DOHH2 (cell line): Measurements from ENCODE around the gene PSPH.
A peak's percentile ranks its signal among the peaks of the same experiment; 100 is the strongest.

ENCODE experiments used
- H3F3A ChIP-seq: fragments of 200-600 bp; sonication (generic), shearing (Covaris generic); 2 replicates; pipeline ENCODE4 v1.6.0; 2016; ENCODE audit warnings: antibody characterized with exemption, mild to moderate bottlenecking; ENCODE audit not compliant: control insufficient read depth, insufficient read depth
- H3K27ac ChIP-seq: fragments of 200-600 bp; sonication (generic); 2 replicates; pipeline ENCODE4 v1.5.1; 2014; ENCODE audit warnings: low read depth, mild to moderate bottlenecking, low read length, moderate library complexity
- H3K27me3 ChIP-seq: fragments of 200-600 bp; sonication (generic); 2 replicates; pipeline ENCODE4 v1.6.1; 2014; ENCODE audit warnings: mild to moderate bottlenecking, low read length, mixed read lengths; ENCODE audit not compliant: control insufficient read depth
- H3K36me3 ChIP-seq: fragments of 200-600 bp; sonication (generic); 2 replicates; pipeline ENCODE4 v1.6.1; 2014; ENCODE audit warnings: mild to moderate bottlenecking, low read length, moderate library complexity, mixed read lengths; ENCODE audit not compliant: control insufficient read depth
- H3K4me1 ChIP-seq: fragments of 200-600 bp; sonication (generic); 2 replicates; pipeline ENCODE4 v1.6.1; 2014; ENCODE audit warnings: mild to moderate bottlenecking, low read length, mixed read lengths; ENCODE audit not compliant: control insufficient read depth
- H3K4me2 ChIP-seq: fragments of 200-600 bp; sonication (generic); 2 replicates; pipeline ENCODE4 v1.6.0; 2014; ENCODE audit warnings: mild to moderate bottlenecking, low read length, moderate library complexity
- H3K4me3 ChIP-seq: fragments of 200-600 bp; sonication (generic); 2 replicates; pipeline ENCODE4 v1.5.1; 2014; ENCODE audit warnings: mild to moderate bottlenecking, low read length, mixed read lengths
- H3K79me2 ChIP-seq: fragments of 200-600 bp; sonication (generic); 2 replicates; pipeline ENCODE4 v1.6.1; 2014; ENCODE audit warnings: mild to moderate bottlenecking, low read length, mixed read lengths; ENCODE audit not compliant: control insufficient read depth
- H3K9me2 ChIP-seq: fragments of 200-600 bp; sonication (generic); replicated peaks from 2 replicates; pipeline ENCODE4 v1.6.1; 2014; ENCODE audit warnings: mild to moderate bottlenecking, low read length, mixed read lengths; ENCODE audit not compliant: control insufficient read depth
- H3K9me3 ChIP-seq: fragments of 200-600 bp; sonication (generic); 2 replicates; pipeline ENCODE4 v1.6.1; 2014; ENCODE audit warnings: antibody characterized with exemption, low read length, mixed read lengths; ENCODE audit not compliant: control insufficient read depth, insufficient read depth
- H4K20me1 ChIP-seq: fragments of 200-600 bp; sonication (generic); 2 replicates; pipeline ENCODE4 v1.6.0; 2014; ENCODE audit warnings: low read depth, mild to moderate bottlenecking, antibody characterized with exemption, low read length, moderate library complexity; ENCODE audit not compliant: control insufficient read depth, insufficient read depth
- EZH2phosphoT487 ChIP-seq: fragments of 200-600 bp; sonication (generic); IDR thresholded peaks from 2 replicates; pipeline ENCODE4 v1.6.1; 2017; ENCODE audit warnings: borderline replicate concordance, mild to moderate bottlenecking, antibody characterized with exemption, low read length, moderate library complexity, mixed read lengths
- TF ChIP-seq, protein P1 (sequence below): fragments of 200-600 bp; sonication (generic); IDR thresholded peaks from one replicate; pipeline ENCODE4 v1.5.1; 2014; ENCODE audit warnings: antibody characterized with exemption, mild to moderate bottlenecking, low read depth, low read length; ENCODE audit not compliant: poor library complexity, severe bottlenecking

The PSPH gene

DNA sequence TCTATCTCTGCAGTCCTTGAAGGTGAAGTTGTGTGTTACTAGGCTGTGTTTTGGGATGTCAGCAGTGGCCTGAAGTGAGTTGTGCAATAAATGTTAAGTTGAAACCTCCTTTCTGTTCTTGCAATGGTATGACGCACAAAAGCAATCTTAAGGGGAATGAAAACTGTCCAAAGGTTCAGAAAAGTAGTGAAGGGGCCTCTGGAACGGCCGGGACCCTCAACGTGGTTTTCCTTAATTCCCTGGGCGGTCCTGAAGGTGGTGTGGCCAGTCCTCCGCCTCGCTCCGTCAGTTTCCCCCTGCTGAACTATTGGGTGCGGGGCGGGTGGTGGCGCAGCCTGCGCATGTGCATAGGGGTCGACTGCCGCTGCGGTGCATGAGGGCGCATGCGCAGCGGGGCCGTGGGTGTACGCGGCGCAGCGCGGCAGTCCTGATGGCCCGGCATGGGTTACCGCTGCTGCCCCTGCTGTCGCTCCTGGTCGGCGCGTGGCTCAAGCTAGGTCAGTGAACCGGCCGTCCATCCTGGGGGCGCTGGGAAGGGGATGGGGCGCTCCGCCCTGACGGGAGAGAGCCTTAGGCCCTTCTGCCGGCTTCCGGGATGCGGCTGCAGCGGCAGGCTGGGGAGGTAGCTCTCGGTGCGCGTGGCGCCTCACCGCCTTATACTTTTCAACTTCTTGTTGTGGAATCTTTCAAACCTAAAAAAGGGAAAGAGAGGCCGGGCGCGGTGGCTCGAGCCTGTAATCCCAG is 12.8 kb upstream of the PSPH start, which contains the start of gene SUMF2:
SUMF2 (plus strand) TSS at position 405 of the 744 bp plus-strand sequence; CDS start at position 431, 26 bp downstream.
- Histone ChIP-seq H3K4me1 (peaks cover 47% of the 10 kb centered on the region), H3K4me2 (peak within 1 kb of the TSS; percentile 65), H3K9me2 (no peaks in the 10 kb centered on the region), H3F3A (peaks cover 52% of the 10 kb centered on the region), H3K36me3 (peaks cover 70% of the 10 kb centered on the region), H3K27ac (peak within 1 kb of the TSS; percentile 76), H3K79me2 (peaks cover 49% of the 10 kb centered on the region), H4K20me1 (no peaks in the 10 kb centered on the region), H3K9me3 (no peaks in the 10 kb centered on the region), H3K4me3 (peak within 1 kb of the TSS; percentile 90), H3K27me3 (no peaks in the 10 kb centered on the region)
- no peak for TF ChIP-seq EZH2phosphoT487
- TF ChIP-seq, protein P1, sequence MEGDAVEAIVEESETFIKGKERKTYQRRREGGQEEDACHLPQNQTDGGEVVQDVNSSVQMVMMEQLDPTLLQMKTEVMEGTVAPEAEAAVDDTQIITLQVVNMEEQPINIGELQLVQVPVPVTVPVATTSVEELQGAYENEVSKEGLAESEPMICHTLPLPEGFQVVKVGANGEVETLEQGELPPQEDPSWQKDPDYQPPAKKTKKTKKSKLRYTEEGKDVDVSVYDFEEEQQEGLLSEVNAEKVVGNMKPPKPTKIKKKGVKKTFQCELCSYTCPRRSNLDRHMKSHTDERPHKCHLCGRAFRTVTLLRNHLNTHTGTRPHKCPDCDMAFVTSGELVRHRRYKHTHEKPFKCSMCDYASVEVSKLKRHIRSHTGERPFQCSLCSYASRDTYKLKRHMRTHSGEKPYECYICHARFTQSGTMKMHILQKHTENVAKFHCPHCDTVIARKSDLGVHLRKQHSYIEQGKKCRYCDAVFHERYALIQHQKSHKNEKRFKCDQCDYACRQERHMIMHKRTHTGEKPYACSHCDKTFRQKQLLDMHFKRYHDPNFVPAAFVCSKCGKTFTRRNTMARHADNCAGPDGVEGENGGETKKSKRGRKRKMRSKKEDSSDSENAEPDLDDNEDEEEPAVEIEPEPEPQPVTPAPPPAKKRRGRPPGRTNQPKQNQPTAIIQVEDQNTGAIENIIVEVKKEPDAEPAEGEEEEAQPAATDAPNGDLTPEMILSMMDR, result peak; percentile 45

DNA sequence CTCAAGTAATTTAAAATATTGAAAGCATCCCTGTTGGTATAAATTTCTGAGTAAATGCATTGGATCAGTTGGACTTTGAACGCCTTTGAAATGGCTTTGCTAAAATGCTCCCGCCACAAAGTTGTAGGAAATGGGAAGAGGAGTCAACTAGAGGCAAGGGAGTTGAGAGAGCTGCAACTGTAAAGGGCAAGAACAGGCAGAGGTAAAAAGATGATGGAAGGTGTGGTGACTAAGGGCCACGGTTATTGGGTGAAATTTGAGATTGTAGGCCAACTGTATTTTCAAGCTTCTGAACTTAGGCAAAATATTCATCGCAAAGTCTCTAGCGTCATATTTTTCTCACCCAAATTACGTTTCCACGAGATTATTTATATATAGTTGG is 12.2 kb upstream of the PSPH start:
- Histone ChIP-seq H3K9me3 (no peaks in the 10 kb centered on the region), H3K27me3 (no peaks in the 10 kb centered on the region), H3K79me2 (peaks cover 52% of the 10 kb centered on the region), H3K36me3 (peaks cover 70% of the 10 kb centered on the region), H3K4me2 (peak overlapping the region; percentile 65), H4K20me1 (no peaks in the 10 kb centered on the region), H3K27ac (peak overlapping the region; percentile 76), H3F3A (peaks cover 58% of the 10 kb centered on the region), H3K9me2 (no peaks in the 10 kb centered on the region), H3K4me1 (peaks cover 49% of the 10 kb centered on the region), H3K4me3 (peak overlapping the region; percentile 90)
- TF ChIP-seq, protein P1, result no peak
- TF ChIP-seq EZH2phosphoT487, result no peak

DNA sequence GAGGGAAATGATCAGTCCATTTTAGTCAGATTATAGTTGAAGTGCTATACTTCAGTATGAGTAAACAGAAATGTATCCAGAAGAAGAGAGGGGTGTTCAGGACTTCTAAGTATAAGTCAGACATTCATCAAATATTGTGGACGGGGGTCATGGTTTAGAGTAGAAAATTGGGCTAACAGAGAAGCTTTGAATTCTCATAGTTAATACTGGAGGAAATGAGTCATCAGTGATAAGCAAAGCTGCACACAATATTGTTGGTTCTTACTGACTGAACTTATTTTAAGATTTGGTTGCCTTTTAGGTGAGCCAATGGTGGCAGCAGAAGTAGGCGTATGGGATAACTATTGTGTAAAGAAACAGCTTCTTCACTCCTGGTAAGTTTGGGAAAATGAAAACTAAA is 11.1 kb upstream of the PSPH start:
- H3K27me3 ChIP-seq, result no peaks in the 10 kb centered on the region
- H3K4me1 ChIP-seq, result peaks cover 57% of the 10 kb centered on the region
- no peaks in the 10 kb centered on the region for H3K9me2 ChIP-seq
- no peak overlapping the region for H3K4me3 ChIP-seq
- H3K36me3 ChIP-seq, result peaks cover 77% of the 10 kb centered on the region
- H3K79me2 ChIP-seq, result peaks cover 59% of the 10 kb centered on the region
- H3F3A ChIP-seq, result peaks cover 66% of the 10 kb centered on the region
- peak overlapping the region; percentile 76 for H3K27ac ChIP-seq
- H3K4me2 ChIP-seq, result peak overlapping the region; percentile 6; the same call in 1 of the 2 replicates
- no peaks in the 10 kb centered on the region for H3K9me3 ChIP-seq
- no peak for TF ChIP-seq EZH2phosphoT487
- TF ChIP-seq, protein P1, result no peak
- no peaks in the 10 kb centered on the region for H4K20me1 ChIP-seq
